Suprapubic skin (tissue), 4 donors: ENCODE results near the gene E2F4. TPM values are rescaled to one million over a fixed set of nuclear protein-coding genes. Genes with fewer than 3 reads are reported as not detected.
A peak's percentile ranks its signal among the peaks of the same experiment; 100 is the strongest.

ENCODE experiments used
- DNase-seq, 2 donors: peaks; one replicate each; pipeline ENCODE4 v3.0.0-alpha.2; 2019; ENCODE audit warnings: low spot score in 2 of 2
- H3K27ac ChIP-seq: fragments of 200-600 bp; sonication (generic); one replicate; pipeline ENCODE4 v1.5.1; 2019
- H3K27me3 ChIP-seq: fragments of 200-600 bp; sonication (generic); one replicate; pipeline ENCODE4 v1.5.1; 2019
- H3K36me3 ChIP-seq: fragments of 200-600 bp; sonication (generic); one replicate; pipeline ENCODE4 v1.5.1; 2019
- H3K4me1 ChIP-seq: fragments of 200-600 bp; sonication (generic); one replicate; pipeline ENCODE4 v1.5.1; 2019
- H3K4me3 ChIP-seq: fragments of 200-600 bp; sonication (generic); one replicate; pipeline ENCODE4 v1.5.1; 2019; ENCODE audit warnings: mild to moderate bottlenecking
- H3K9me3 ChIP-seq: fragments of 200-600 bp; sonication (generic); one replicate; pipeline ENCODE4 v1.5.1; 2019
- EP300 ChIP-seq: sonication (generic); formaldehyde crosslinking; IDR thresholded peaks from one replicate; pipeline ENCODE4 v1.6.1; 2017; ENCODE audit warnings: antibody characterized with exemption
- POLR2A ChIP-seq, 2 donors: fragments of 450-650 bp; IDR thresholded peaks; one replicate each; pipeline ENCODE4 v1.6.1; 2017; ENCODE audit warnings: antibody characterized with exemption in 2 of 2, mild to moderate bottlenecking in 2 of 2, moderate library complexity in 2 of 2
- POLR2AphosphoS5 ChIP-seq, 3 donors: sonication (generic); formaldehyde crosslinking; IDR thresholded peaks; one replicate each; pipeline ENCODE4 v1.6.1; 2017; ENCODE audit warnings: antibody characterized with exemption in 3 of 3
- WGBS: methylation state at CpG from one replicate; pipeline ENCODE4 v1.1.5; 2018; 5-methylcytosine and 5-hydroxymethylcytosine counted together
- total RNA-seq, 4 donors: library from RNA; depleted of rRNA; stranded (reverse); fragments of >200 nt; gene quantifications; one replicate each; pipeline ENCODE4 v1.1.0, GENCODE V29; 2016
- TF ChIP-seq, protein P1 (sequence below), 2 donors: fragments of 200-600 bp in 1 of 2; fragments of 450-650 bp in 1 of 2; sonication (generic) in 1 of 2; IDR thresholded peaks; one replicate each; pipeline ENCODE4 v1.5.1; 2016 to 2019; ENCODE audit warnings: antibody characterized with exemption in 2 of 2, mild to moderate bottlenecking in 1 of 2, moderate library complexity in 1 of 2

Gene E2F4
- total RNA-seq, 4 donors from 2014 or later, result 92.6 to 106 (median 96.8) TPM

- 13% methylated on average over 12 of the region's 12 CpGs for WGBS
- H3K27me3 ChIP-seq, result no peaks in the 10 kb centered on the region
- peak overlapping the region; percentile 72 for H3K4me3 ChIP-seq
- peaks cover 28% of the 10 kb centered on the region for H3K4me1 ChIP-seq
- no peaks in the 10 kb centered on the region for H3K36me3 ChIP-seq
- TF ChIP-seq EP300 (no peak), POLR2AphosphoS5 (IDR thresholded peaks at IDR 0.05) (peak in 1 of 3 donors; percentile 25)
- TF ChIP-seq, protein P1, sequence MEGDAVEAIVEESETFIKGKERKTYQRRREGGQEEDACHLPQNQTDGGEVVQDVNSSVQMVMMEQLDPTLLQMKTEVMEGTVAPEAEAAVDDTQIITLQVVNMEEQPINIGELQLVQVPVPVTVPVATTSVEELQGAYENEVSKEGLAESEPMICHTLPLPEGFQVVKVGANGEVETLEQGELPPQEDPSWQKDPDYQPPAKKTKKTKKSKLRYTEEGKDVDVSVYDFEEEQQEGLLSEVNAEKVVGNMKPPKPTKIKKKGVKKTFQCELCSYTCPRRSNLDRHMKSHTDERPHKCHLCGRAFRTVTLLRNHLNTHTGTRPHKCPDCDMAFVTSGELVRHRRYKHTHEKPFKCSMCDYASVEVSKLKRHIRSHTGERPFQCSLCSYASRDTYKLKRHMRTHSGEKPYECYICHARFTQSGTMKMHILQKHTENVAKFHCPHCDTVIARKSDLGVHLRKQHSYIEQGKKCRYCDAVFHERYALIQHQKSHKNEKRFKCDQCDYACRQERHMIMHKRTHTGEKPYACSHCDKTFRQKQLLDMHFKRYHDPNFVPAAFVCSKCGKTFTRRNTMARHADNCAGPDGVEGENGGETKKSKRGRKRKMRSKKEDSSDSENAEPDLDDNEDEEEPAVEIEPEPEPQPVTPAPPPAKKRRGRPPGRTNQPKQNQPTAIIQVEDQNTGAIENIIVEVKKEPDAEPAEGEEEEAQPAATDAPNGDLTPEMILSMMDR (IDR thresholded peaks at IDR 0.05), result no peak
- no peaks in the 10 kb centered on the region for H3K9me3 ChIP-seq
- no peak overlapping the region for H3K27ac ChIP-seq
- DNase-seq, result no peak
These were observed 6.3 kb upstream of the E2F4 start for GRCh38 chr16:67185651-67186134.

- no peak overlapping the region for H3K4me3 ChIP-seq
- H3K4me1 ChIP-seq, result peaks cover 33% of the 10 kb centered on the region
- no peaks in the 10 kb centered on the region for H3K9me3 ChIP-seq
- no peaks in the 10 kb centered on the region for H3K27me3 ChIP-seq
- WGBS, result 80% methylated on average over 5 of the region's 5 CpGs
- DNase-seq, result no peak
- TF ChIP-seq POLR2A (IDR thresholded peaks at IDR 0.05), result no peak
- TF ChIP-seq, protein P1 (IDR thresholded peaks at IDR 0.05), result no peak
- no peak for TF ChIP-seq EP300
- H3K27ac ChIP-seq, result no peak overlapping the region
- no peaks in the 10 kb centered on the region for H3K36me3 ChIP-seq
These were observed 5.4 kb upstream of the E2F4 start for GRCh38 chr16:67186550-67186950.

GRCh38 chr16:67187175-67187890 is 4.6 kb upstream of the E2F4 start:
- no peak overlapping the region for H3K4me3 ChIP-seq
- no peaks in the 10 kb centered on the region for H3K27me3 ChIP-seq
- DNase-seq, result no peak
- no peaks in the 10 kb centered on the region for H3K36me3 ChIP-seq
- H3K9me3 ChIP-seq, result no peaks in the 10 kb centered on the region
- 88% methylated on average over 7 of the region's 26 CpGs for WGBS
- no peak for TF ChIP-seq POLR2A (IDR thresholded peaks at IDR 0.05)
- no peak for TF ChIP-seq POLR2AphosphoS5 (IDR thresholded peaks at IDR 0.05)
- no peak for TF ChIP-seq EP300
- TF ChIP-seq, protein P1 (IDR thresholded peaks at IDR 0.05), result no peak
- H3K4me1 ChIP-seq, result peaks cover 36% of the 10 kb centered on the region
- no peak overlapping the region for H3K27ac ChIP-seq

DNA sequence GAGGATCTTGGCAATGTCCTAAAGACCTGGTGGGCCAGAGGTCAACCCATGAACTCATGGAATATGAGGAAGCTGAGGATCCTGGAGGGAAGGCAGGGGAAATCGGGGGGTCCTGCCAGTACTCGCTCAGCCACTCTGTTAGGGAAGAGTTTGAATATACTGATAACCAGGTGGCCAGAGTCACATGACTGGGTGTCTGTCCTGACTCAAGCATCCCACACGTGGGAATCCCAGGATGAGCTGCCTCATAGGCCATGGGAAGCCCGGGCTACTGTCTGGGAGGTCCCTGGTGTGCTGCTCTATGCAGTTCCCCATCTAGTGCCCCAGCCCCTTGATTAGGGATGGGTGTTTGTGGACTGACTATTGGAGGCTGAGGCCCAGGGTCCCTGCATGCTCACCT is 3.6 kb upstream of the E2F4 start:
- no peak overlapping the region for H3K4me3 ChIP-seq
- H3K4me1 ChIP-seq, result peaks cover 36% of the 10 kb centered on the region
- 77% methylated on average over 4 of the region's 4 CpGs for WGBS
- H3K27me3 ChIP-seq, result no peaks in the 10 kb centered on the region
- no peaks in the 10 kb centered on the region for H3K36me3 ChIP-seq
- no peak for DNase-seq
- no peaks in the 10 kb centered on the region for H3K9me3 ChIP-seq
- no peak overlapping the region for H3K27ac ChIP-seq
- no peak for TF ChIP-seq POLR2A (IDR thresholded peaks at IDR 0.05)
- TF ChIP-seq, protein P1 (IDR thresholded peaks at IDR 0.05), result no peak
- TF ChIP-seq POLR2AphosphoS5 (IDR thresholded peaks at IDR 0.05), result no peak
- TF ChIP-seq EP300, result no peak

DNA sequence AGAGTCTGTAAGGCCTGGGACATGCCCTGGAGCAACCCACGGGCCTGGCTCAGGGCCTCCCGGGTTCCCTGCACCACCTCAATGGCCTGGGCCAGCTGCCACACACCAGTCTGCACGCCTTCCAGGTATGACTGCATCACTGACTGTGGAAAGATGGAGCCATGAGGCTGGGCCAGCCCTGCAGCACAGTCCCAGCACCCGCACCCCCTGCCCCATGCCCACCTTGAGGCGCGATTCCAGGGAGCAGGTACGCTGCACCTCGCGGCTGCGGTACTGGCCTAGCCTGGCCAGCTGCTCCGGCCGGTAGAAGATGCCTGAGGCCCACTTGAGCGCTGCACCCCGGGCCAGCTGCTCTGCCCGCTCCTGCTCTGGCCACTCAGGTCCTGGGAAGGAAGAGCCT is 3.2 kb upstream of the E2F4 start:
- TF ChIP-seq EP300 (no peak), POLR2A (IDR thresholded peaks at IDR 0.05) (no peak), POLR2AphosphoS5 (IDR thresholded peaks at IDR 0.05) (no peak)
- TF ChIP-seq, protein P1 (IDR thresholded peaks at IDR 0.05), result no peak
- no peaks in the 10 kb centered on the region for H3K27me3 ChIP-seq
- no peak for DNase-seq
- WGBS, result 91% methylated on average over 13 of the region's 15 CpGs
- H3K27ac ChIP-seq, result no peak overlapping the region
- H3K36me3 ChIP-seq, result peaks cover under 1% of the 10 kb centered on the region
- H3K4me1 ChIP-seq, result peaks cover 40% of the 10 kb centered on the region
- H3K4me3 ChIP-seq, result no peak overlapping the region
- no peaks in the 10 kb centered on the region for H3K9me3 ChIP-seq
